Measurements from ENCODE around the gene EPHB1. TPM values are rescaled to one million over a fixed set of nuclear protein-coding genes. Genes with fewer than 3 reads are reported as not detected.

Gene EPHB1
- total RNA-seq, 1 experiment from 2014 or later: 7.0 TPM

GRCh38 chr3:134903837-134904236 lies 108.8 kb downstream of the EPHB1 start:
- DNase-seq (ENCODE audit: low spot score) (no peak), ATAC-seq (no peak)
- POLR2A ChIA-PET: no interaction called here
- H3K27me3 Mint-ChIP-seq (ENCODE audit: low read depth): peaks cover 10% of the 10 kb centered on the region
- H3K36me3 Mint-ChIP-seq: no peaks in the 10 kb centered on the region
- no peak overlapping the region for H3K27ac Mint-ChIP-seq
- H3K4me1 Mint-ChIP-seq: peaks cover 11% of the 10 kb centered on the region
- no peak overlapping the region for H3K4me3 Mint-ChIP-seq
- TF ChIP-seq ZBTB43 (CRISPR knock-in tag; IDR thresholded peaks at IDR 0.05): no peak
- no peak for TF ChIP-seq ZNF138 (CRISPR knock-in tag; conservative IDR thresholded peaks at IDR 0.05)
- TF ChIP-seq ELF4 (CRISPR knock-in tag; IDR thresholded peaks at IDR 0.05; ENCODE audit: low read depth): no peak
- no peak for TF ChIP-seq ZNF281 (CRISPR knock-in tag; IDR thresholded peaks at IDR 0.05)
- TF ChIP-seq FOXP1 (CRISPR knock-in tag; IDR thresholded peaks at IDR 0.05; ENCODE audit: borderline replicate concordance): no peak
- no peak for TF ChIP-seq JAZF1 (CRISPR knock-in tag; IDR thresholded peaks at IDR 0.05)
- no peak for TF ChIP-seq ATF3 (CRISPR knock-in tag; conservative IDR thresholded peaks at IDR 0.05)
- H3K9me3 Mint-ChIP-seq: no peaks in the 10 kb centered on the region
- CTCF ChIA-PET: interaction anchor here (1.3 to 1.8 kb wide), 4 partner anchors 12 to 325 kb away, joined by 3 to 6 read pairs (median 4); partner anchors contain the start of gene EPHB1

GRCh38 chr3:134904241-134904771 lies 109.2 kb downstream of the EPHB1 start:
- CTCF ChIA-PET: interaction anchor here (0.7 to 1.8 kb wide), 4 partner anchors 12 to 325 kb away, joined by 3 to 6 read pairs (median 3); partner anchors contain the start of gene EPHB1
- POLR2A ChIA-PET: no interaction called here

More at GRCh38 chr3:134904241-134904771, 109.2 kb downstream of the EPHB1 start:
- peaks cover 5% of the 10 kb centered on the region for H3K27me3 Mint-ChIP-seq (ENCODE audit: low read depth)
- no peaks in the 10 kb centered on the region for H3K9me3 Mint-ChIP-seq
- no peak for DNase-seq (ENCODE audit: low spot score)
- H3K4me3 Mint-ChIP-seq: no peak overlapping the region
- H3K36me3 Mint-ChIP-seq: no peaks in the 10 kb centered on the region
- TF ChIP-seq AFF4 (CRISPR knock-in tag; IDR thresholded peaks at IDR 0.05; ENCODE audit: borderline replicate concordance): no peak
- no peak for TF ChIP-seq MLX (CRISPR knock-in tag; IDR thresholded peaks at IDR 0.05)
- no peak for ATAC-seq
- H3K4me1 Mint-ChIP-seq: peaks cover 11% of the 10 kb centered on the region
- no peak overlapping the region for H3K27ac Mint-ChIP-seq
